Measurements from ENCODE around the gene ERMAP. TPM values are rescaled to one million over a fixed set of nuclear protein-coding genes. Genes with fewer than 3 reads are reported as not detected.
"Not testable (repeated sequence)": the region's sequence is repeated elsewhere in the genome, so short reads cannot be mapped to it uniquely, and the experiment has no call there.

Gene ERMAP
- total RNA-seq, 1 donor from 2014 or later, result 10.3 TPM

- Mint-ChIP-seq H3K4me1 (ENCODE audit: unreplicated experiment) (no peaks in the 10 kb centered on the region), H3K9me3 (no peaks in the 10 kb centered on the region), H3K36me3 (peaks cover 26% of the 10 kb centered on the region), H3K27ac (no peak overlapping the region), H3K4me3 (no peak overlapping the region), H3K27me3 (no peaks in the 10 kb centered on the region)
- TF ChIP-seq, protein P1, sequence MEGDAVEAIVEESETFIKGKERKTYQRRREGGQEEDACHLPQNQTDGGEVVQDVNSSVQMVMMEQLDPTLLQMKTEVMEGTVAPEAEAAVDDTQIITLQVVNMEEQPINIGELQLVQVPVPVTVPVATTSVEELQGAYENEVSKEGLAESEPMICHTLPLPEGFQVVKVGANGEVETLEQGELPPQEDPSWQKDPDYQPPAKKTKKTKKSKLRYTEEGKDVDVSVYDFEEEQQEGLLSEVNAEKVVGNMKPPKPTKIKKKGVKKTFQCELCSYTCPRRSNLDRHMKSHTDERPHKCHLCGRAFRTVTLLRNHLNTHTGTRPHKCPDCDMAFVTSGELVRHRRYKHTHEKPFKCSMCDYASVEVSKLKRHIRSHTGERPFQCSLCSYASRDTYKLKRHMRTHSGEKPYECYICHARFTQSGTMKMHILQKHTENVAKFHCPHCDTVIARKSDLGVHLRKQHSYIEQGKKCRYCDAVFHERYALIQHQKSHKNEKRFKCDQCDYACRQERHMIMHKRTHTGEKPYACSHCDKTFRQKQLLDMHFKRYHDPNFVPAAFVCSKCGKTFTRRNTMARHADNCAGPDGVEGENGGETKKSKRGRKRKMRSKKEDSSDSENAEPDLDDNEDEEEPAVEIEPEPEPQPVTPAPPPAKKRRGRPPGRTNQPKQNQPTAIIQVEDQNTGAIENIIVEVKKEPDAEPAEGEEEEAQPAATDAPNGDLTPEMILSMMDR (conservative IDR thresholded peaks at IDR 0.05), result no peak
- DNase-seq (ENCODE audit: extremely low spot score, unreplicated experiment), result no peak
These were observed 9.8 kb upstream of the ERMAP start for GRCh38 chr1:42807056-42807668.

- peaks cover 12% of the 10 kb centered on the region for H3K4me1 Mint-ChIP-seq (ENCODE audit: unreplicated experiment)
- peaks cover 15% of the 10 kb centered on the region for H3K36me3 Mint-ChIP-seq
- DNase-seq (ENCODE audit: extremely low spot score, unreplicated experiment); H3K9me3 Mint-ChIP-seq; H3K27ac Mint-ChIP-seq; H3K4me3 Mint-ChIP-seq; H3K27me3 Mint-ChIP-seq: not testable (repeated sequence)
These were observed 2.1 kb upstream of the ERMAP start for GRCh38 chr1:42814815-42815214.

DNA sequence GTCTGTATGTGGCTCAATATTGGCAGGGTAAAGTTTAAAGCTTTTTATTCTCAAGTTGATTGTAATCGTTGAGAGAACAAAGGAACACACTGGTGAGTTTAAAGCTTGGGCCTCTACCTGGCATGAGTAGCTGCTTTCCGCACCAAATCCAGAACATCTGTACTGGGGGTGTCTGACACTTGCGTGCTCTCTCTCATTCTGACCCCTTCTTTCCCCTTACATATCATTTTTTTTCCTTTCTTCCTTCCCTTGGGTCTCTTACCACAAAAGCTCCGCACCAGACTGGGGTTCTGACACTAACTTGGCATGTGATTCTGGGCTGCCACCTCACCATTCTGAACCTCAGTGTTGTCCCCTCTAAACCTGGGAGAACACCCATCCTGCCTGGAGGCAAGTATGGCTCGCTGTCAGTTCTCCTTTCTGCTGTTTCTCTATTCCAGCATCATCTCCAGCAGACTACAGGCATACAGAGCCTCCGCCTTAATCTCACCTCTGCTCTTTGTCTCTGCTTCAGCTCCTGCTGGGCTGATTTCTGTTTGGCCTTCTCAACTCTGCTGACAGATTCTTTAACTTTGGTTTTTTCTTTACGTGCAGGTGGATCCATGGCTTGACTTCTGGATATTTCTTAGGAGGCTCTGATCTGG, 859 bp upstream of the ERMAP start:
- TF ChIP-seq, protein P1 (conservative IDR thresholded peaks at IDR 0.05), result no peak
- no peaks in the 10 kb centered on the region for H3K27me3 Mint-ChIP-seq

GRCh38 chr1:42817440-42817767, 482 bp downstream of the ERMAP start:
- Mint-ChIP-seq H3K9me3 (no peaks in the 10 kb centered on the region), H3K27me3 (no peaks in the 10 kb centered on the region), H3K36me3 (peaks cover 8% of the 10 kb centered on the region), H3K4me3 (peak overlapping the region; percentile 82), H3K4me1 (ENCODE audit: unreplicated experiment) (peaks cover 14% of the 10 kb centered on the region), H3K27ac (peak overlapping the region; percentile 19)
- TF ChIP-seq, protein P1 (conservative IDR thresholded peaks at IDR 0.05), result no peak
- no peak for DNase-seq (ENCODE audit: extremely low spot score, unreplicated experiment)

More for the DNA sequence above, 859 bp upstream of the ERMAP start:
- H3K4me1 Mint-ChIP-seq (ENCODE audit: unreplicated experiment), result peaks cover 12% of the 10 kb centered on the region
- peaks cover 12% of the 10 kb centered on the region for H3K36me3 Mint-ChIP-seq
- peak overlapping the region; percentile 72 for H3K27ac Mint-ChIP-seq
- H3K4me3 Mint-ChIP-seq, result peak overlapping the region; percentile 89
- H3K9me3 Mint-ChIP-seq, result no peaks in the 10 kb centered on the region
- no peak for DNase-seq (ENCODE audit: extremely low spot score, unreplicated experiment)

DNA sequence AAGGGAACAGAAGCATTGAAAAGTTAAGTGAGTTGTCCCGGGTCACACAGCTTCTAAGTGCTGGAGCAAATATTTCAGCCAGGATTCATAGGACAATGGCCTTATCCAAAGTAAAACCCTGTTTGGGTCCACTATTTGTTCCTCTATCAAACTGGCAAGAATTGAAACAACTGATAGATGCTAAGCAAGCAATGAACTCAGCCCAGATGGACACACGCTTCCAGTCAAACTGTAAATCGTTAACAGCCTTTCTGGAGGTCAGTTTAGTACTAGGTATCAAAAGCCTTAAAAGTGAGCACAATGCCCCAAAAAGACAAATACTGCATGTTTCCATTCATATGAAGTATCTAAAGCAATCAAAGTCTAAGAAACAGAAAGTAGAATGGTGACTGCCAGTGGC, 1.1 kb downstream of the ERMAP start:
- H3K27me3 Mint-ChIP-seq, result no peaks in the 10 kb centered on the region
- peaks cover 20% of the 10 kb centered on the region for H3K4me1 Mint-ChIP-seq (ENCODE audit: unreplicated experiment)
- no peaks in the 10 kb centered on the region for H3K9me3 Mint-ChIP-seq
- peak overlapping the region; percentile 82 for H3K4me3 Mint-ChIP-seq
- H3K27ac Mint-ChIP-seq, result no peak overlapping the region
- peaks cover 8% of the 10 kb centered on the region for H3K36me3 Mint-ChIP-seq
- DNase-seq (ENCODE audit: extremely low spot score, unreplicated experiment), result no peak
- TF ChIP-seq, protein P1 (conservative IDR thresholded peaks at IDR 0.05), result no peak

GRCh38 chr1:42820813-42821212, 3.9 kb downstream of the ERMAP start:
- Mint-ChIP-seq H3K36me3 (peaks cover 3% of the 10 kb centered on the region), H3K4me3 (no peak overlapping the region), H3K27ac (no peak overlapping the region), H3K27me3 (no peaks in the 10 kb centered on the region), H3K4me1 (ENCODE audit: unreplicated experiment) (peaks cover 33% of the 10 kb centered on the region), H3K9me3 (no peaks in the 10 kb centered on the region)
- TF ChIP-seq, protein P1 (conservative IDR thresholded peaks at IDR 0.05), result no peak
- no peak for DNase-seq (ENCODE audit: extremely low spot score, unreplicated experiment)
